Measurements from ENCODE around the gene GDAP2. TPM values are rescaled to one million over a fixed set of nuclear protein-coding genes. Genes with fewer than 3 reads are reported as not detected.

The GDAP2 gene
- total and polyA plus RNA-seq, 2 donors (not counting 3 experiments of a cell fraction or from before 2014, with no cell fraction given): 4.5 to 21.5 TPM

DNA sequence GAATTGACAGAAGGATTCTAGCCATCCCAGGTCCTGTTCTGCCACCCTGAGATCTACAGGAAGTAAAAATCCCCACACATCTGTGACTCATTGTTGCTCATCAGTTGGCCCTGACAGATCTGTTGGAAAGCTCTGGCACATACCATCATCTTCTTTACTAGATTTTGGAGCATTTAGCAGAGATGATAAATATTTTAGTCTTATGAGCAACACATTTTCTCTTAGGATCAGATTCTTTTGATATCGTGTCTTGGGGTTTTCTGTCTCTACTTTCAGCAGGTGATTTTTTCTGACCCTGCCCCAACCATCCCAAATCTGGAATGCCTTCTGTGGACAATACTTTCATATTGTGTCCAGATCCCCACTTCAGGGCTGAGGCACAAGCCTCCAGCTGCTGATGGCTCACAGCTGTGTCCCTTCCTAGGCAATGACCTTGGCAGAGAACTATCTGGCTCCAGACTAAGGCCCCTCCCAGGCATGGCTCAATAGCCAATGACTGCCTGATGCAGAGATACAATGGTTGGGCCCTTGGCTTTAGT is 102.8 kb downstream of the GDAP2 start:
- no peaks in the 10 kb centered on the region for H3K36me3 ChIP-seq (ENCODE audit: control insufficient read depth in 2 of 2, extremely low read depth in 1 of 2, insufficient read depth in 2 of 2, low read length in 2 of 2)
- TF ChIP-seq GATA2 (IDR thresholded peaks at IDR 0.05; ENCODE audit: insufficient read depth, insufficient read length, low read depth, low read length): peak; percentile 24
- TF ChIP-seq, protein P1, sequence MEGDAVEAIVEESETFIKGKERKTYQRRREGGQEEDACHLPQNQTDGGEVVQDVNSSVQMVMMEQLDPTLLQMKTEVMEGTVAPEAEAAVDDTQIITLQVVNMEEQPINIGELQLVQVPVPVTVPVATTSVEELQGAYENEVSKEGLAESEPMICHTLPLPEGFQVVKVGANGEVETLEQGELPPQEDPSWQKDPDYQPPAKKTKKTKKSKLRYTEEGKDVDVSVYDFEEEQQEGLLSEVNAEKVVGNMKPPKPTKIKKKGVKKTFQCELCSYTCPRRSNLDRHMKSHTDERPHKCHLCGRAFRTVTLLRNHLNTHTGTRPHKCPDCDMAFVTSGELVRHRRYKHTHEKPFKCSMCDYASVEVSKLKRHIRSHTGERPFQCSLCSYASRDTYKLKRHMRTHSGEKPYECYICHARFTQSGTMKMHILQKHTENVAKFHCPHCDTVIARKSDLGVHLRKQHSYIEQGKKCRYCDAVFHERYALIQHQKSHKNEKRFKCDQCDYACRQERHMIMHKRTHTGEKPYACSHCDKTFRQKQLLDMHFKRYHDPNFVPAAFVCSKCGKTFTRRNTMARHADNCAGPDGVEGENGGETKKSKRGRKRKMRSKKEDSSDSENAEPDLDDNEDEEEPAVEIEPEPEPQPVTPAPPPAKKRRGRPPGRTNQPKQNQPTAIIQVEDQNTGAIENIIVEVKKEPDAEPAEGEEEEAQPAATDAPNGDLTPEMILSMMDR (IDR thresholded peaks at IDR 0.05; ENCODE audit: extremely low read depth in 1 of 2, insufficient read depth in 1 of 2, low read depth in 1 of 2, low read length in 2 of 2): no peak
- TF ChIP-seq, protein P2, sequence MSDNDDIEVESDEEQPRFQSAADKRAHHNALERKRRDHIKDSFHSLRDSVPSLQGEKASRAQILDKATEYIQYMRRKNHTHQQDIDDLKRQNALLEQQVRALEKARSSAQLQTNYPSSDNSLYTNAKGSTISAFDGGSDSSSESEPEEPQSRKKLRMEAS (IDR thresholded peaks at IDR 0.05; ENCODE audit: insufficient read depth, insufficient read length): no peak
- no peak for TF ChIP-seq POLR2AphosphoS5 (IDR thresholded peaks at IDR 0.05; ENCODE audit: insufficient read depth, low read depth, low read length)
- peak; percentile 74 for TF ChIP-seq JUN (IDR thresholded peaks at IDR 0.05; ENCODE audit: borderline replicate concordance, insufficient read depth, insufficient read length, low read depth)
- no peak for TF ChIP-seq MYC (IDR thresholded peaks at IDR 0.05; ENCODE audit: low read depth, low read length)
- peak; percentile 90 for TF ChIP-seq FOS (IDR thresholded peaks at IDR 0.05; ENCODE audit: borderline replicate concordance, insufficient read depth, low read length)
- TF ChIP-seq EZH2 (IDR thresholded peaks at IDR 0.05; ENCODE audit: borderline replicate concordance, low read depth, low read length, severe bottlenecking): no peak
- no peak overlapping the region for H3K9ac ChIP-seq (replicated peaks; ENCODE audit: extremely low read depth, insufficient read depth, low read length)
- H3K4me1 ChIP-seq (ENCODE audit: control insufficient read depth, extremely low read depth, insufficient read depth, low read length): peaks cover 37% of the 10 kb centered on the region
- peak overlapping the region; percentile 64 for H2AFZ ChIP-seq (ENCODE audit: low read depth, low read length)
- peak overlapping the region; percentile 71 for H3K4me2 ChIP-seq (ENCODE audit: insufficient read depth, low read length)
- intact Hi-C loops (cut with micrococcal nuclease): loop anchor here (10.0 kb wide), 1 partner anchor 742 kb away; no protein-coding TSS in a partner anchor
- H4K20me1 ChIP-seq (replicated peaks; ENCODE audit: control insufficient read depth, extremely low read depth, insufficient read depth, low read length): no peaks in the 10 kb centered on the region
- no peaks in the 10 kb centered on the region for H3K9me3 ChIP-seq (replicated peaks; ENCODE audit: control insufficient read depth, insufficient read depth, low read length)
- FAIRE-seq (peak; percentile 80), DNase-seq (ENCODE audit: low read depth, low spot score) (peak; percentile 67)
- no peak overlapping the region for H3K4me3 ChIP-seq (replicated peaks in 1 of 3; ENCODE audit: insufficient read depth in 1 of 3, low read depth in 1 of 3, low read length in 3 of 3)
- POLR2A ChIA-PET: no interaction called here
- H3K27me3 ChIP-seq (ENCODE audit: control insufficient read depth in 2 of 2, insufficient read depth in 2 of 2, low read length in 2 of 2): no peaks in the 10 kb centered on the region
- dilution Hi-C loops (cut with MboI; ENCODE audit: extremely low pct_ligation_motif_present, low sequenced_read_pairs): no loop called here
- no TSS peak for BruUV-seq (replicated peaks)
- H3K79me2 ChIP-seq (ENCODE audit: control insufficient read depth, insufficient read depth, low read length): no peaks in the 10 kb centered on the region
- peak overlapping the region; percentile 57 for H3K27ac ChIP-seq (ENCODE audit: insufficient read depth, low read depth, low read length)
- no peaks in the 10 kb centered on the region for H3K9me1 ChIP-seq (replicated peaks; ENCODE audit: control insufficient read depth, extremely low read depth, insufficient read depth, low read length)
- CTCF ChIA-PET: interaction anchor here (1.0 to 2.7 kb wide), 6 partner anchors 8 to 102 kb away, joined by 3 to 9 read pairs (median 4); no protein-coding TSS in a partner anchor

All from endothelial cell of umbilical vein (primary cell).